Mucosa of stomach (tissue), 1 donor: Measurements from ENCODE around the gene SPDYE4.
"Not testable (repeated sequence)": the region's sequence is repeated elsewhere in the genome, so short reads cannot be mapped to it uniquely, and the experiment has no call there.

Experiments
- H3K27me3 ChIP-seq: one replicate; pipeline ENCODE4 v1.7.0; 2013; ENCODE audit warnings: mild to moderate bottlenecking, low read length; ENCODE audit not compliant: control insufficient read depth, insufficient read depth
- H3K36me3 ChIP-seq: one replicate; pipeline ENCODE4 v1.7.0; 2013; ENCODE audit warnings: low read length; ENCODE audit not compliant: control insufficient read depth, insufficient read depth
- H3K4me1 ChIP-seq: one replicate; pipeline ENCODE4 v1.7.0; 2013; ENCODE audit warnings: mild to moderate bottlenecking, low read length; ENCODE audit not compliant: control insufficient read depth, insufficient read depth
- H3K4me3 ChIP-seq: one replicate; pipeline ENCODE4 v1.7.0; 2013; ENCODE audit warnings: low read length
- H3K9ac ChIP-seq: one replicate; pipeline ENCODE4 v1.7.0; 2013; ENCODE audit warnings: mild to moderate bottlenecking, low read length, moderate library complexity
- H3K9me3 ChIP-seq: one replicate; pipeline ENCODE4 v1.7.0; 2013; ENCODE audit warnings: mild to moderate bottlenecking, low read length, moderate library complexity; ENCODE audit not compliant: control insufficient read depth
- donor health status: Pancreatic carcinoma.

The SPDYE4 gene, protein sequence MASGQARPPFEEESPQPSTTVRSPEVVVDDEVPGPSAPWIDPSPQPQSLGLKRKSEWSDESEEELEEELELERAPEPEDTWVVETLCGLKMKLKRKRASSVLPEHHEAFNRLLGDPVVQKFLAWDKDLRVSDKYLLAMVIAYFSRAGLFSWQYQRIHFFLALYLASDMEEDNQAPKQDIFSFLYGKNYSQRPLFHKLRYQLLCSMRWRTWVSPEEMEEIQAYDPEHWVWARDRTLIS

DNA sequence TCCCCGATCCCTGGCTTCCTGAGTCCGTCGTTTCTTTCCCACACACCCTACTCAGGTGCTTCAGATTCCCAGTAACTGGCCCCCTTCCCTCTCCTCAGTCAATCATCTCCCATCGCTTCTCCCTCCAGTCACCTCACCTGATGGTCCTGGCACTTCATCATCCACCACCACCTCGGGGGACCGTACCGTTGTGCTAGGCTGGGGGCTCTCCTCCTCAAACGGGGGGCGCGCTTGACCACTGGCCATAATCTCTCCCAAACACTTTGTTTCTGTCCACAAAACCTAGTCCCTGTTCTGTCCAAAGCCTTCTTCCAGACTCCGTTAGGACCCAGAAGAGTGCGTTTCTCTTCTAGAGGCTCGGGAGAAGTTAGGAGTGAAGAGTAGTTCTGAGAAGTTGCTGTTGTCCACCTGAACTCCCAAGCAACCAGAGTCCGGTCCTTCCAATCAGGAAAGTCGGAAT is at the start of gene SPDYE4:
Gene SPDYE4, minus strand, starts transcription at position 410 of the 460 bp plus-strand sequence. Its CDS starts 164 bp downstream, at position 246.
- Histone ChIP-seq H3K27me3 (no peaks in the 10 kb centered on the region), H3K4me3 (no peak within 1 kb of the TSS), H3K36me3 (no peaks in the 10 kb centered on the region), H3K4me1 (no peaks in the 10 kb centered on the region), H3K9ac (no peak within 1 kb of the TSS), H3K9me3 (no peaks in the 10 kb centered on the region)

- Histone ChIP-seq H3K9ac (no peak overlapping the region), H3K4me3 (no peak overlapping the region), H3K36me3 (no peaks in the 10 kb centered on the region), H3K9me3 (no peaks in the 10 kb centered on the region), H3K4me1 (peaks cover 15% of the 10 kb centered on the region), H3K27me3 (no peaks in the 10 kb centered on the region)
Observed at GRCh38 chr17:8806926-8807550, 48.7 kb upstream of the SPDYE4 start.

DNA sequence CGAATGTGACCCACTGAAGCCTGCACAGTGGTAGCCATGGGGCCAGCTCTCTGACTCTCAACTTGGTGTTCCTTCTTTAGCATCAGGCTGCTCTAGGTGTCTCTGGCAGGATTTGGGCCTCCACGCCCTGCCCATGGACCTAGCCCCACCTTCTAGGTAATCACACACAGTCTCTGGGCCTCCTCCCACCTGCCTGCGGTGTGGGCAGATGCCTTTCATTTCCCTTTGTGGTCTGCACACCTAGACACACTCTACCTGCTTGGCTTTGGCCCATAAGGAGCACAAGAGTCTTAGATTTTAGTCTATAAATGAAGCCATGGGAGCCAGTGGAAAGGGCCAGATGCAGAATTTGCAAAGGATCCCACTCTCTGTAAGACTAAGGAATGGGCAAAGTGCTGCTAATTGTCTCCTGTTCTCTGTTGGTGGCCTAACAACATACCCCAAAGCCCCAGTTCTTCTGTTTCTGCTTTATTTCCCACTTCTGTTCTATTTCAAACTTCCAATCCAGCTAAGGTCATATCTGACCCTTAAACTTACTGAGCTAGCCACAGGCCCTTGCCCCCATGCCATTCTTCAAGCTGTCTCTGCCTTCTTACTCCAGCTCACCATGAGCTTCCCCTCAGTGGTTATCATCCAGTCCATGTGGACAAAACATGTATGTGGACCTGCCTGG is 48.0 kb upstream of the SPDYE4 start:
- H3K36me3 ChIP-seq = no peaks in the 10 kb centered on the region
- no peaks in the 10 kb centered on the region for H3K27me3 ChIP-seq
- H3K4me1 ChIP-seq = peaks cover 15% of the 10 kb centered on the region
- no peak overlapping the region for H3K9ac ChIP-seq
- no peak overlapping the region for H3K4me3 ChIP-seq
- H3K9me3 ChIP-seq = no peaks in the 10 kb centered on the region

GRCh38 chr17:8805396-8805795 is 47.0 kb upstream of the SPDYE4 start:
- not testable (repeated sequence) for H3K36me3 ChIP-seq, H3K4me3 ChIP-seq, H3K9me3 ChIP-seq, H3K27me3 ChIP-seq, H3K9ac ChIP-seq
- H3K4me1 ChIP-seq = peaks cover 13% of the 10 kb centered on the region

GRCh38 chr17:8803531-8804420 is 45.4 kb upstream of the SPDYE4 start:
- H3K4me1 ChIP-seq = peaks cover 18% of the 10 kb centered on the region

DNA sequence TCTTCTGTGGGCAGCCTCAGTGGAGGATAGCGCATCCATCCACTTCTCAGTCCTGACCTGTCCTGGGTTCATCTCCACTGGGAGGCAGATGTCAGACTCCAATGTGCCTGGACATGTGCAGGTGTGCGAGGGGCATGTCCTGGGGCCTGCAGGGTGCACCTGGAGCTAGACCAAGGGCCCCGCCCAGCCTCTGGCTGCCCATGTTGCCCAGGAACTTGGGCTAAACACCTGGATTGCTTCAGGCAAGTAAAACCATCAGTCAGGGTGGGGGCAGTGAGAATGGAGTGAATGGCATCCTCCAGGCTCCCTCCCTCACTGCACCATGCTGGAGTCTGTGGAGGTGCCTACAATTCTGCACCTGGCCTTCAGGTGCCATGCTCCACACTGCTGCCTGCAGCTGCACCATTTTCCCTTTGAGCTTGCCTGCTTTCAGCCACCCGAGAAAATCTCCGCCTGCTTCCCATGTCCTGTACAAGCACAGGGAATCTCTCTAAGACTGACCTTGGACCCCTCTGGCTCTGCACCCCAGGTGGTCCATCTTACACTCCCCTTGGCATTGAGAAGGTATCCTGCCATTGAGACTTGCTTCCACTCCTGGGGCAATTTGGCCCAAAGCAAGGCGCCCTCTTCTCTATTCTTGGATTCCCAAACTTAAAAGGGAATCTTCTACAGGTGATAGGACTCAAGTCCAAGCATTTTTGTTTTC is 42.9 kb upstream of the SPDYE4 start:
- Histone ChIP-seq H3K36me3 (no peaks in the 10 kb centered on the region), H3K9ac (no peak overlapping the region), H3K4me1 (peaks cover 22% of the 10 kb centered on the region), H3K4me3 (no peak overlapping the region), H3K9me3 (no peaks in the 10 kb centered on the region), H3K27me3 (no peaks in the 10 kb centered on the region)

More at GRCh38 chr17:8803531-8804420, 45.4 kb upstream of the SPDYE4 start:
- no peaks in the 10 kb centered on the region for H3K27me3 ChIP-seq
- H3K4me3 ChIP-seq = no peak overlapping the region
- H3K9ac ChIP-seq = no peak overlapping the region
- H3K9me3 ChIP-seq = no peaks in the 10 kb centered on the region
- H3K36me3 ChIP-seq = no peaks in the 10 kb centered on the region

DNA sequence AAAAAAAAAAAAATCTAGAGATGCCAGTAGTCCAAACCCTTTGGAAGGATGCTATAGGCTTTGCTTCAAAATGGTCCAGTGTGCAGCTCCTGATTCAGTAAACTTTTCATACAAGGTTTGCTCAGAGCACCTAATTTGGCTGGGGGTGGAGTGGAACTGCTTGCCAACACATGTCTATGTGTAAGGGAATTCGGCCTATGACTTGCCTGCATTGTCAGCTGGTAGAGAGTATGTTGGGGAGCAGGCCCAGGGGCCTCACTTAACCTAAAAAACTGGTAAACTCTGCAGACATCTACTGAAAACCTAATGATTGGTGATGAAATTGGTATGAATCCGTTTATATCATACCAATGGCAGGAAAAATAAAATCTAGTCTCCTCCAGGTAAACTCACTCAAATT is 42.3 kb upstream of the SPDYE4 start:
- Histone ChIP-seq H3K4me3 (no peak overlapping the region), H3K36me3 (no peaks in the 10 kb centered on the region), H3K27me3 (no peaks in the 10 kb centered on the region), H3K9me3 (no peaks in the 10 kb centered on the region), H3K9ac (no peak overlapping the region), H3K4me1 (peaks cover 17% of the 10 kb centered on the region)

DNA sequence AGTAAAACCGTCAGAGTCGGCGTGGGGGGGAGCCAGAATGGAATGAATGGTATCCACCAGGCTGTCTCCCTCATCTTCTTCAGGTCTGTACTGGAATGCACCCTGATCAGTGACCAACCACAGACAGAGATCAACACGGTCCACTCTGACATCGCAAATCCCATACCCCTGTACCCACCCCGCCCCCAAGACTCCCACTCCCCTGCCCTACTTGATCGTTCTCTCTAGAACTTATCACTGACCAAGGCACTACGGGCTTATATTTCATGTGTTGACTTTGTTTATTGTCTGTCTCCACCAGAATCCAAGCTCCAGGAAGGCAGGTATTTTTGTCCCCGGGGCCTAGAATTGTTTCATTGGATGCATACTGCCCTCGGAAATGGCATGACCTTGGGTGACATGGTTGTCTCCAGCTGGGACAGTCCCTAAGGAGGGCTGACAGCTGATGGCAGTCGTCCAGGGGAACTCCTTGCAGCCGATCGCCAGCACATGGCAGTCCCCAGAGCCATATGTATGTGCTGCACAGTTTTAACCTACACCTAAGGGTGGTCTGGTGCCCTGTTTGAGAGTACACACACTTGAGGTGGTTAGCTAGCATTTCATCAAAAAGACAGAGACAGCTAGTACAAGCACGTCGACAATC is 41.3 kb upstream of the SPDYE4 start:
- Histone ChIP-seq H3K9ac (peak overlapping the region; percentile 89), H3K9me3 (no peaks in the 10 kb centered on the region), H3K4me1 (peaks cover 17% of the 10 kb centered on the region), H3K4me3 (peak overlapping the region; percentile 42), H3K27me3 (no peaks in the 10 kb centered on the region), H3K36me3 (no peaks in the 10 kb centered on the region)

- Histone ChIP-seq H3K9me3 (no peaks in the 10 kb centered on the region), H3K9ac (peak within 1 kb of the TSS; percentile 89), H3K4me1 (peaks cover 17% of the 10 kb centered on the region), H3K27me3 (no peaks in the 10 kb centered on the region), H3K4me3 (peak within 1 kb of the TSS; percentile 42), H3K36me3 (no peaks in the 10 kb centered on the region)
Observed at GRCh38 chr17:8798846-8799569, 40.7 kb upstream of the SPDYE4 start, which contains the start of gene MFSD6L. TSS of gene MFSD6L (minus strand) at chr17:8799365. CDS start at chr17:8799120, 245 bp downstream.

GRCh38 chr17:8798176-8798845 is 40.0 kb upstream of the SPDYE4 start:
- peak overlapping the region; percentile 89 for H3K9ac ChIP-seq
- H3K9me3 ChIP-seq = no peaks in the 10 kb centered on the region
- peaks cover 17% of the 10 kb centered on the region for H3K4me1 ChIP-seq
- no peaks in the 10 kb centered on the region for H3K27me3 ChIP-seq
- H3K4me3 ChIP-seq = peak overlapping the region; percentile 42
- no peaks in the 10 kb centered on the region for H3K36me3 ChIP-seq
